K562 (cell line): ENCODE data around the gene EEF2K.

Source experiments
- CREM ChIP-seq: IDR thresholded peaks from 2 replicates; pipeline ENCODE4 v1.6.1; 2014; ENCODE audit warnings: antibody characterized with exemption, low read depth
- ELF4 ChIP-seq: fragments of 450-650 bp; formaldehyde crosslinking; IDR thresholded peaks from 2 replicates; pipeline ENCODE4 v1.4.0; 2022; ENCODE audit warnings: missing genetic modification characterization
- EZH2 ChIP-seq: IDR thresholded peaks from 2 replicates; pipeline ENCODE4 v1.6.1; 2012; ENCODE audit warnings: low read depth, mild to moderate bottlenecking, inconsistent platforms, low read length, borderline replicate concordance
- RBM25 ChIP-seq: fragments of 200-400 bp; formaldehyde crosslinking; IDR thresholded peaks from 2 replicates; pipeline ENCODE4 v1.6.1; 2018; ENCODE audit warnings: low read length, low read depth, moderate library complexity; ENCODE audit not compliant: severe bottlenecking
- SRSF7 ChIP-seq: fragments of 200-400 bp; formaldehyde crosslinking; optimal IDR thresholded peaks from 2 replicates; pipeline ENCODE3; 2017; ENCODE audit warnings: mild to moderate bottlenecking, low read depth, low read length
- TF ChIP-seq, protein P1 (sequence below), 3 experiments: IDR thresholded peaks in 2 of 3; conservative IDR thresholded peaks in 1 of 3; 2 replicates each; pipeline ENCODE4 v1.5.1; 2011 to 2012; ENCODE audit warnings: low read length in 3 of 3, mild to moderate bottlenecking in 3 of 3, control low read depth in 2 of 3, improper control_type of control experiment in 1 of 3, inconsistent platforms in 1 of 3, low read depth in 1 of 3, mixed read lengths in 1 of 3, moderate library complexity in 1 of 3; ENCODE audit not compliant: insufficient read depth in 2 of 3
- TF ChIP-seq, protein P2 (sequence below): fragments of 250-450 bp; sonication (Bioruptor Pico); IDR thresholded peaks from 2 replicates; pipeline ENCODE4 v1.5.0; 2021

DNA sequence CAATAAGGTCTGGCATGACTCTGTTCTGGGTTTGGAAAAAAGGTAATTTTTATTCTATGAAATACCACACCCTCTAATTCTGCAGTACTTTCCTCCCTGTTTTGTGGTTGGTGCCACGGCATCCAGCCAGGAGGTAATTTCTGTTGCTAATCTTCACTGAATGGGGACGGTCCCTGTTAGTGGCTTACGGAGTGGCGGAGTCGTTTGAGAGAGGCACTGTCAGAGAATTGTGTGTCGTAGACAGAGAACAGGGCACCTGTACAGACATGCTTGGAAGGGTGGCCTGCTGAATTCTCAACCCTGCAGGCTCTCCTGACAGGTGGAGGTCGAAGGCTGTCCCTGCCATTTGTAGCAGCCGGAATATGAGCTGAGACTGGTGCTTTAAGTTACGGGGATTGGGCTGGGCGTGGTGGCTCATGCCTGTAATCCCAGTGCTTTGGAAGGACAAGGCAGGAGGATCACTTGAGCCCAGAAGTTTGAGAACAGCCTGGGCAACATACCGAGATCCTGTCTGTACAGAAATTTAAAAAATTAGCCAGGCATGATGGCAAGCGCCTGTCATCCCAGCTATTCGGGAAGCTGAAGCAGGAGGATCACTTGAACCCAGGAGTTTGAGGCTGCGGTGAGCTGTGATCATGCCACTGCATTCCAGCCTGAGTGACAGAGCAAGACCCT is 33.2 kb downstream of the EEF2K start:
- no peak for TF ChIP-seq CREM
- TF ChIP-seq RBM25, result no peak
- TF ChIP-seq, protein P1, sequence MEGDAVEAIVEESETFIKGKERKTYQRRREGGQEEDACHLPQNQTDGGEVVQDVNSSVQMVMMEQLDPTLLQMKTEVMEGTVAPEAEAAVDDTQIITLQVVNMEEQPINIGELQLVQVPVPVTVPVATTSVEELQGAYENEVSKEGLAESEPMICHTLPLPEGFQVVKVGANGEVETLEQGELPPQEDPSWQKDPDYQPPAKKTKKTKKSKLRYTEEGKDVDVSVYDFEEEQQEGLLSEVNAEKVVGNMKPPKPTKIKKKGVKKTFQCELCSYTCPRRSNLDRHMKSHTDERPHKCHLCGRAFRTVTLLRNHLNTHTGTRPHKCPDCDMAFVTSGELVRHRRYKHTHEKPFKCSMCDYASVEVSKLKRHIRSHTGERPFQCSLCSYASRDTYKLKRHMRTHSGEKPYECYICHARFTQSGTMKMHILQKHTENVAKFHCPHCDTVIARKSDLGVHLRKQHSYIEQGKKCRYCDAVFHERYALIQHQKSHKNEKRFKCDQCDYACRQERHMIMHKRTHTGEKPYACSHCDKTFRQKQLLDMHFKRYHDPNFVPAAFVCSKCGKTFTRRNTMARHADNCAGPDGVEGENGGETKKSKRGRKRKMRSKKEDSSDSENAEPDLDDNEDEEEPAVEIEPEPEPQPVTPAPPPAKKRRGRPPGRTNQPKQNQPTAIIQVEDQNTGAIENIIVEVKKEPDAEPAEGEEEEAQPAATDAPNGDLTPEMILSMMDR (IDR thresholded peaks at IDR 0.05 in 2 of 3, conservative IDR thresholded peaks at IDR 0.05 in 1 of 3; ENCODE audit: insufficient read depth in 2 of 3, low read depth in 1 of 3, low read length in 3 of 3), result no peak
- TF ChIP-seq ELF4, result no peak
- no peak for TF ChIP-seq EZH2
- TF ChIP-seq, protein P2, sequence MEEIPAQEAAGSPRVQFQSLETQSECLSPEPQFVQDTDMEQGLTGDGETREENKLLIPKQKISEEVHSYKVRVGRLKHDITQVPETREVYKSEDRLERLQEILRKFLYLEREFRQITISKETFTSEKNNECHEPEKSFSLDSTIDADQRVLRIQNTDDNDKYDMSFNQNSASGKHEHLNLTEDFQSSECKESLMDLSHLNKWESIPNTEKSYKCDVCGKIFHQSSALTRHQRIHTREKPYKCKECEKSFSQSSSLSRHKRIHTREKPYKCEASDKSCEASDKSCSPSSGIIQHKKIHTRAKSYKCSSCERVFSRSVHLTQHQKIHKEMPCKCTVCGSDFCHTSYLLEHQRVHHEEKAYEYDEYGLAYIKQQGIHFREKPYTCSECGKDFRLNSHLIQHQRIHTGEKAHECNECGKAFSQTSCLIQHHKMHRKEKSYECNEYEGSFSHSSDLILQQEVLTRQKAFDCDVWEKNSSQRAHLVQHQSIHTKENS, result no peak
- TF ChIP-seq SRSF7, result no peak
